ENCODE data around the gene ADCY9. TPM values are rescaled to one million over a fixed set of nuclear protein-coding genes. Genes with fewer than 3 reads are reported as not detected.
A peak's percentile ranks its signal among the peaks of the same experiment; 100 is the strongest.

Gene ADCY9
- total RNA-seq, 4 donors from 2014 or later: 6.3 to 22.3 (median 11.2) TPM

GRCh38 chr16:4141604-4142003 is 25.4 kb upstream of the ADCY9 start:
- H3K27ac ChIP-seq: no peak overlapping the region
- H3K9me3 ChIP-seq: no peaks in the 10 kb centered on the region
- no peaks in the 10 kb centered on the region for H3K36me3 ChIP-seq
- TF ChIP-seq CTCF (IDR thresholded peaks at IDR 0.05) (no peak), POLR2A (IDR thresholded peaks at IDR 0.05) (no peak)
- intact Hi-C loops (cut with DNase I): no loop called here
- peaks cover 6 to 16% (median 8%) of the 10 kb centered on the region in 3 donors for H3K4me1 ChIP-seq
- no peak overlapping the region for H3K4me3 ChIP-seq
- H3K27me3 ChIP-seq: no peaks in the 10 kb centered on the region
- 95 to 96% methylated on average over 12 of the region's 12 CpGs for WGBS, 2 donors
- no peak for DNase-seq

GRCh38 chr16:4140652-4141051 is 24.4 kb upstream of the ADCY9 start:
- Histone ChIP-seq H3K4me3 (no peak overlapping the region), H3K4me1 (peaks cover 6 to 26% (median 8%) of the 10 kb centered on the region in 3 donors), H3K27me3 (peaks cover 0 to 7% (median 0%) of the 10 kb centered on the region in 4 donors), H3K36me3 (no peaks in the 10 kb centered on the region), H3K9me3 (no peaks in the 10 kb centered on the region), H3K27ac (peak overlapping the region; percentile 52 to 68 (median 58))
- DNase-seq: no peak
- 46 to 47% methylated on average over 3 of the region's 3 CpGs for WGBS, 2 donors
- intact Hi-C loops (cut with DNase I): no loop called here
- TF ChIP-seq POLR2A (IDR thresholded peaks at IDR 0.05) (no peak), CTCF (IDR thresholded peaks at IDR 0.05) (no peak)

- H3K9me3 ChIP-seq: no peaks in the 10 kb centered on the region
- no peak for TF ChIP-seq POLR2A (IDR thresholded peaks at IDR 0.05)
- H3K4me1 ChIP-seq: peaks cover 6 to 26% (median 8%) of the 10 kb centered on the region in 3 donors
- intact Hi-C loops (cut with DNase I): no loop called here
- no peaks in the 10 kb centered on the region for H3K36me3 ChIP-seq
- no peak overlapping the region for H3K4me3 ChIP-seq
- H3K27ac ChIP-seq: peak overlapping the region; percentile 52 to 68 (median 58)
- peaks cover 0 to 9% (median 0%) of the 10 kb centered on the region in 4 donors for H3K27me3 ChIP-seq
- no peak for DNase-seq
Measured at GRCh38 chr16:4139968-4140367, 23.7 kb upstream of the ADCY9 start.

- H3K9me3 ChIP-seq: no peaks in the 10 kb centered on the region
- TF ChIP-seq CTCF (IDR thresholded peaks at IDR 0.05) (no peak), POLR2A (IDR thresholded peaks at IDR 0.05) (no peak)
- WGBS, 2 donors: 57 to 84% methylated on average over 6 of the region's 6 CpGs
- H3K4me3 ChIP-seq: no peak overlapping the region
- intact Hi-C loops (cut with DNase I): no loop called here
- peaks cover 0 to 11% (median 0%) of the 10 kb centered on the region in 4 donors for H3K27me3 ChIP-seq
- no peak overlapping the region for H3K27ac ChIP-seq
- DNase-seq: no peak
- no peaks in the 10 kb centered on the region for H3K36me3 ChIP-seq
- H3K4me1 ChIP-seq: peaks cover 6 to 35% (median 8%) of the 10 kb centered on the region in 3 donors
Measured at GRCh38 chr16:4138713-4139112, 22.5 kb upstream of the ADCY9 start.

GRCh38 chr16:4137438-4137837 is 21.2 kb upstream of the ADCY9 start:
- Histone ChIP-seq H3K9me3 (no peaks in the 10 kb centered on the region), H3K27me3 (peaks cover 0 to 18% (median 0%) of the 10 kb centered on the region in 4 donors), H3K4me3 (no peak overlapping the region), H3K36me3 (no peaks in the 10 kb centered on the region), H3K4me1 (peaks cover 6 to 35% (median 8%) of the 10 kb centered on the region in 3 donors), H3K27ac (no peak overlapping the region)
- TF ChIP-seq CTCF (IDR thresholded peaks at IDR 0.05): no peak
- no peak for TF ChIP-seq POLR2A (IDR thresholded peaks at IDR 0.05)
- intact Hi-C loops (cut with DNase I): no loop called here
- DNase-seq: no peak
- 90 to 94% methylated on average over 3 of the region's 3 CpGs for WGBS, 2 donors

Measured in esophagus squamous epithelium (tissue), 5 donors.